Measurements from ENCODE around the gene MAP1LC3B.

MAP1LC3B gene

GRCh38 chr16:87435372-87436224, 43.5 kb downstream of the MAP1LC3B start:
- peak; percentile 27 for DNase-seq

GRCh38 chr16:87436225-87437172, 44.4 kb downstream of the MAP1LC3B start:
- no peak for DNase-seq

- DNase-seq = no peak
These were observed 45.2 kb downstream of the MAP1LC3B start for GRCh38 chr16:87437327-87437726.

- no peak for DNase-seq
These were observed 45.9 kb downstream of the MAP1LC3B start for GRCh38 chr16:87437911-87438610.

GRCh38 chr16:87438611-87438985, 46.5 kb downstream of the MAP1LC3B start:
- DNase-seq = no peak

GRCh38 chr16:87439926-87440325, 47.8 kb downstream of the MAP1LC3B start:
- DNase-seq = no peak

GRCh38 chr16:87441886-87442580, 49.9 kb downstream of the MAP1LC3B start:
- DNase-seq = no peak

GRCh38 chr16:87442581-87442966, 50.4 kb downstream of the MAP1LC3B start:
- no peak for DNase-seq

- no peak for DNase-seq
These were observed 50.9 kb downstream of the MAP1LC3B start for GRCh38 chr16:87443016-87443415.

GRCh38 chr16:87443964-87444363, 51.8 kb downstream of the MAP1LC3B start:
- no peak for DNase-seq

GRCh38 chr16:87445486-87445885, 53.4 kb downstream of the MAP1LC3B start:
- no peak for DNase-seq

- DNase-seq = no peak
These were observed 54.3 kb downstream of the MAP1LC3B start for GRCh38 chr16:87446479-87446878.

GRCh38 chr16:87447323-87447722, 55.2 kb downstream of the MAP1LC3B start:
- DNase-seq = no peak

- DNase-seq = no peak
These were observed 56.7 kb downstream of the MAP1LC3B start for GRCh38 chr16:87448866-87449265.

GRCh38 chr16:87451563-87452210, 59.6 kb downstream of the MAP1LC3B start:
- DNase-seq = no peak

GRCh38 chr16:87453326-87453725, 61.2 kb downstream of the MAP1LC3B start:
- no peak for DNase-seq

Data from suppressor macrophage treated with lipopolysaccharide for 4 hours (primary cell).